SK-N-SH (cell line): ENCODE measurements around the gene KMO.

ENCODE experiments used
- CHD2 ChIP-seq: fragments of 150-350 bp; IDR thresholded peaks from 2 replicates; pipeline ENCODE4 v1.6.1; 2018; ENCODE audit warnings: low read length; ENCODE audit not compliant: partially characterized antibody
- CTCF ChIP-seq: fragments of 200-600 bp; sonication (generic); IDR thresholded peaks from 2 replicates; pipeline ENCODE4 v1.6.1; 2017; ENCODE audit warnings: antibody characterized with exemption, mild to moderate bottlenecking, moderate library complexity
- ELF1 ChIP-seq: IDR thresholded peaks from 2 replicates; pipeline ENCODE4 v1.4.0; 2012
- FOXJ3 ChIP-seq: sonication (generic); formaldehyde crosslinking; IDR thresholded peaks from 2 replicates; pipeline ENCODE4 v1.5.1; 2020; ENCODE audit warnings: mild to moderate bottlenecking, missing genetic modification reagents
- MAX ChIP-seq: IDR thresholded peaks from 2 replicates; pipeline ENCODE4 v1.4.0; 2012; ENCODE audit warnings: low read depth
- MXI1 ChIP-seq: IDR thresholded peaks from 2 replicates; pipeline ENCODE4 v1.6.1; 2012; ENCODE audit warnings: mild to moderate bottlenecking, low read depth, low read length, improper control_type of control experiment
- POLR2AphosphoS5 ChIP-seq: IDR thresholded peaks from 2 replicates; pipeline ENCODE4 v1.6.1; 2012; ENCODE audit warnings: low read depth, low read length
- TAF1 ChIP-seq: IDR thresholded peaks from 2 replicates; pipeline ENCODE4 v1.6.1; 2012; ENCODE audit warnings: low read depth, mild to moderate bottlenecking, low read length, moderate library complexity, borderline replicate concordance
- USF1 ChIP-seq: IDR thresholded peaks from 2 replicates; pipeline ENCODE4 v1.4.0; 2012; ENCODE audit warnings: low read depth, borderline replicate concordance
- YY1 ChIP-seq: IDR thresholded peaks from 2 replicates; pipeline ENCODE4 v1.4.0; 2012; ENCODE audit warnings: low read depth, mild to moderate bottlenecking
- ZBTB33 ChIP-seq: IDR thresholded peaks from 2 replicates; pipeline ENCODE4 v1.4.0; 2012; ENCODE audit warnings: low read depth, borderline replicate concordance

GRCh38 chr1:241536969-241537368 lies 4.8 kb downstream of the KMO start:
- TF ChIP-seq CTCF (no peak), MXI1 (no peak), POLR2AphosphoS5 (no peak), CHD2 (no peak), ELF1 (no peak), FOXJ3 (no peak), USF1 (no peak), TAF1 (no peak), YY1 (no peak), ZBTB33 (no peak), MAX (no peak)
